NCI-H146 (cell line): ENCODE data around the gene C10orf71.

Experiments
- DNase-seq: peaks from one replicate; lab custom pipeline; 2025; lab: John Stamatoyannopoulos, UW

Gene C10orf71

DNA sequence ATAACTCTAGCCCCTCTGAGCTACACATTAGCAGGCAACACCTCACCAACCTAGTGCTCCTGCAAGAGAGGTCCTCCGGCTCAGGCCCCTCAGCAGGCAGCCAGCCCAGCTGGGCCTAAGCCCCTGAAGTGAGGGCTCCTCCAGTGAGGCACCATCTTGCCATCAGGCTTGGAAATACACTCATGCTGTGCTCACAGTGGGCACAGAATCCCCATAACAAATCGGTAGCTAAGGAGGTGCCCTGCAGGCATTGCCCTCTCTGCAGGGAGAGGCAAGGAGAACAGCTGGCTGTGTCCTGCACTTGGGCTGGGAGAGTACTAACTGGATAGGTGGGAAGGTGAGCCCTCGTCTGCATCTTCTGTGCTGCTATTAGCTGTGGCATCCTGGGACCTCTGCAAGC lies 3.7 kb upstream of the C10orf71 start:
- no peak for DNase-seq

DNA sequence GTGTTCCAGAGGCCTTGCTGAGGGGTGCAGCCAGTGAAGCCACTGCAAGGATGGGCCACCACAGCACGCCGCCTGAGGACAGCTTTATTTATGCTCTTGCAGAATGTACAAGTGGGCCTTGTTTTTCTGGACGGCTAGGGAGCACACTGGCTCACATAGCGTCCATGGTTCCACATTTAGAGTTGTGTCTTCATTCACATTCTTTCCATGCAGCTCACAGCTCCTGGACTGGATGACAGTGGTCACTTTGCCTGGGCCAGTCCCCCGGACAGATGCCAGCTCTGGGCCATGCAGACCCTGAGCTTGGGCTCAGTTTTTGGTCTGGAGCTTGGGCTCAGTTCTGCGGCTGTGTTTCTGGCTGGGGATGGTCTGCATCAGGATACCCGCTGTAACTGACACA lies 2.6 kb upstream of the C10orf71 start:
- no peak for DNase-seq

GRCh38 chr10:49296836-49297235 lies 2.1 kb upstream of the C10orf71 start:
- no peak for DNase-seq

GRCh38 chr10:49297818-49298670 lies 926 bp upstream of the C10orf71 start:
- no peak for DNase-seq

DNA sequence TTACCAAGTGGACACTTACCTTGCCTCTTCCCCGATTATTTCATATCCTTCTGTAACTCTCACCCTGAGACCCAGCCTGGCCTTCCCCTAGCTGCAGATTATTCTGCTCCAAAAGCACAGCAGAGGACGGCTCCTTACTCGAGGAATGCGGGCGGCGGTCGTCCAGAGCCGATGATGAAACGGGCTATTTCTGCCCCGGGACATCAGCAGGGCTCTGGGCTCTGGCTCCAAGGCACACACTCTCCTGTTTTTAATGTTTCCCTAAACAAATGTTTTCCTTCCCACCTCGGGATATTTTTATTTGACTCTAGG lies 343 bp upstream of the C10orf71 start:
- no peak for DNase-seq

DNA sequence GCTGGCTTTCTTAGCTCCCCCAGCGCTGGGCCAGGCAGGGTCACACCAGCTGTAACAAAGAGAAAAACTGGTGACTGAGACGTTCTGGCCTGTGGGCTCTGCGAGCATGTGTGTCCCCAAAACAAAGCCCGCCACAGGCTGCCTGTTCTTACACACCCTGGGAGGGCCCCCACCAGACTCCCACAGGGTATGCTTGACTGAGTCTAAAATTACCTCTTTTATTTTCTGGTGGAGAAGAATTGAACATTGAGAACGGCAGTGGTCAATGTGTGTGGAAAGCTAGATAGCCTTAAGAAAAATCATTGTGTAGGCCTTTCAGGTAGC lies 808 bp downstream of the C10orf71 start:
- no peak for DNase-seq

DNA sequence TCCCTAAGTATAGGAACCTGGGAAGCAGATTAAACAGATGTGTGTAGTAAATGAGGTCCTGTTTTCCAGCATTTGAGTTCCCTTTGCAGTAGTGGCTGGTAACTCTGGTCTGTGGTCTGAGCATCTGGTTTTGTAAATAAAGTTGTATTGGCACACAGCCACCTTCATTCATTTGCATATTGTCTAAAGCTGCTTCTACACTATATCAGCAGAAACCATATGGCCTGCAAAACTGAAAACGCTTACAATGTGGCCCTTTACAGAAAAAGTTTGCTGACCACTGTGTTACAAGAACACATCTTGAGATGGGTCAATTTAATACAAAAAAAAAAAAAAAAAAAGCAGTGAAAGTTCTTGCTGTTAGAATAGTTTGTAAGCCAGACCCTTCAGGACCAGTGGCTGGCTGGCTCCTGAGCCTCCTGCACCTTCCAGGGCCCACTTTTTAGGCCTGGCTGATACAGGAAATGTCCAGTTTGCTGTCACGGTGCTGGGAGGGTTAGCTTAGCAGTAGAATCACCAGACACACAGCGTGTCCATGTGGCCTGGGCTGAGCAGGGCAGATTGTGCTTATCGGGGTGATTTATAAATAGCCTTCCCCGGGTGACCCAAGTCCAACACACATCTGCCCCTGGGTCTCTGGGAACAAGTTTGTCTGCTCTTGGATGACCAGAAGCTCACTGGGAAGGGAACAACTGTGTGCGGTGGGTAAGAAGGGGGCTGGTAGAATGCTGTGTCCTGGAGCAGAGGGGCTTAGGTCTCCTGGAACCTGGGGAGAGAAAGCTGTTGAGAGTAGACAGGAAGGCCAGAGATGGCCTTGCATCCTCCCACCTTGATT lies 1.4 kb downstream of the C10orf71 start:
- DNase-seq = no peak

- DNase-seq = no peak
Observed at GRCh38 chr10:49301302-49301701, 2.3 kb downstream of the C10orf71 start.

DNA sequence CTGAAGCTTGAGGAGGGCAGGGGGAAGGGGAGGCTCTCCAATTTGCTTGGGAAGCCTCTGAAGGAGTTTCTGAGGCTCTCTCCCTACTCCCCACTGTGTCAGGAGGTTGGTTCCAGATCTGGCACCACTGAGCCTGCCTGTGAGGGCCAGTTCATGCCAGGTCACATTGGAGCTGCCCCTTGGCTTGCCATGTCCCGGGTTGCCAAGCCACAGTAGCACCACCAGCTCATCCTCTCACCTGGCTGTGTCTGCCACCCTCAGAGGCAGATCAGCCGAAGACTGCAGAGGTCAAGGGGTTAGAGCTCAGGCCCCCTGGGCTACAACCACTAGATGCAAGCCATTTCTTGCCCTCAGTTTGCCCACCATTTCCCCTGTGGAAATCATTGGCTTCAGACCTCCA lies 3.1 kb downstream of the C10orf71 start:
- no peak for DNase-seq

- no peak for DNase-seq
Observed at GRCh38 chr10:49303711-49304110, 4.7 kb downstream of the C10orf71 start.

GRCh38 chr10:49304137-49304536 lies 5.2 kb downstream of the C10orf71 start:
- no peak for DNase-seq

DNA sequence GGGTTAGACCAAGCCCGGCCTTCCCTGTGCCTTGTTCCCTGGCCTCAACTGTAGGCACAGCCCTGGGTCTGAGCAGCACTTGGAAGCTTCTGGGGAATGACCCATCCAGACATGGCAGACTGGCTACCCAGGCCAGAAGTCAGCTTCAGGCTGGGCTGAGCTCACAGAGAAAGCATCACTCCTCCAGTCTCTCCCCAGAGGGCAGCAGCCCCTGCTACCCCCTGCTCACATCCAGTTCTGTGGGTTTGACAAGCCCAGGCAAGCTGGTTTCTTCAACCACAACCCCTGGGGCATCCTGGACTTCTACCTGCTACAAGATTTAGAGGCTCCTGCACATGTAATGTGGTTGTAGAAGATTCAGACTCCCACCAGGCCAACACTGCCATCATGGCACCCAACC lies 9.0 kb downstream of the C10orf71 start:
- no peak for DNase-seq

DNA sequence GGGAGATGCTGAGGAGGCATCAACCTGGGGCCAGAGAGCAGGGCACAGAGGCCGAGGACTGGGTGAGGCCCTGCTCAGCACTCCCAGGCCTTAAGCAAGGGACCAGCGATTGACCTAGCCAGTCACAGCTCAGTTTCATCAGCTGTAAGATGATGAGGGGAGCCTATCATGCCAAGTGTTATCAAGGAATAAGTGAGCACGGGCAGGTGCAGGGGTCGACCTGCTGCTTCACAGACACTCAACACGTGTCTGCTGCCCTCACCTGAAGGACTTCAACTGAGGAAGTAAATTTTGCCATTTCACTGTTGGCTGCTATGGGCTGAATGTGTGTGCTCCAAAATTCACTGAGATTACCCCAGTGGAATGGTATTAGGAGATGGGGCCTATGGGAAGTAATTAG lies 9.9 kb downstream of the C10orf71 start:
- no peak for DNase-seq

DNA sequence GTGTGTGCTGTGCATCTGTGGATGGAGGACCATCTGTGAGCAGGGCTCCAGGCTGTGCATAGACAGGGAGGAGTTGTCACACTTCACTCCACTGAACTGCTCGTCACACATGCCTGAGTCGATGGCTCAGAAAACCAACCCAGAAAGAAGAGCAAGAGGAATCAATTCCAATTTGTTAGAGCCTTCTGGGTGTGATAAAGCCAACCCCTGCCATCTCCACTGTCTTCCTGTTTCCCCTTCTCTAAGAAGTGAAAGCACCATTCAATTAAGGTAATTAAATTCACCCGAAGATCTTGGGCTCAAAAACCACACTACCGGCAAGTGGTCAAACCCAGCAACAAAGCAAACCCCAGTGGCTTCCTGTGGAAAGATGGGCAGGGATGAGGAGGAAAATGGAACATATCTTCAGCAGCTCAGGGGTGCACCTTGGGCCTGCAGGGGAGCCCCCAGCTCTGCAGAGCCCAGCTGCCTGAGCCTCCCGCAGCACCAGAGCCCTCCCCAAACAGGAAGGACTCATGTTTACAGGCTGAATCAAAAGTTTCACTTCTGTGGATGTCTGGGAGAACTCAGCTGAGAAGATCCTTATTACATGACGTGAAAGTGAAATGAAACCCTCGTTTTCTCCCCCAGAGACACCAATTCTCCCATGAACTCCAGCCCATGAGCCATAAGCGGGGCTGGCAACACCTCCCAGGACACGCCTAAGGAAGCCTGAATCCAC lies 10.9 kb downstream of the C10orf71 start:
- DNase-seq = no peak

GRCh38 chr10:49310460-49310859 lies 11.5 kb downstream of the C10orf71 start:
- DNase-seq = no peak

DNA sequence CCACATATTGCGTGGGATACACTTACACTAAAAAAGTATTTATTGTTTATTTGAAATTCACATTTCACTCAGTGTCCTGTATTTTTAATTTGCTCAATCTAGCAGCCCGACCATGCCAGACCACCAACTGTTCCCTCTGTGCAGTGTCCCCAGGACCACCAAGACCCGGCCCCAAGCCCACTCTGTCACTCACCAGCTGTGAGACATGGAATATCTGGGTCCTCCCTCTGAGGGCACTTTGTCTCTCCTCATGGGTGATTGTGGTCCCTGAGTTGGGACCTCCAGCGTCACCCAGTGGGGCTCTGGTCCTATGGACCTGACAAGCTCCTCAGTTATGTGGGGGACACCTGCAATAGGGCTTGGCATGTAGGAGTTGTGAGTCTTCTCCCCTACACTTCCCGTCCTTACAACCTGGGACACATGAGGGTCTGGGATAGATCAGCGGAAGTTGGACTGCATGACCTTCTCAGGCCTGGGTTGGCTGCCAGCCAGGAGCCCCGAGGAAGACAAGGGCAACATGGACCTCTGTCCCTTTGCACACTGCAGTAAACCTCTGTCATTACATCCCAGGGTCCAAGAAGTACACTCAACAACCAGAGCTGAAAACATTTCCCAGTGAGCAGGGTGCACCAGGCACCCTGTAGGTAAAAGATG lies 12.1 kb downstream of the C10orf71 start:
- no peak for DNase-seq

GRCh38 chr10:49311555-49312236 lies 12.7 kb downstream of the C10orf71 start:
- no peak for DNase-seq

DNA sequence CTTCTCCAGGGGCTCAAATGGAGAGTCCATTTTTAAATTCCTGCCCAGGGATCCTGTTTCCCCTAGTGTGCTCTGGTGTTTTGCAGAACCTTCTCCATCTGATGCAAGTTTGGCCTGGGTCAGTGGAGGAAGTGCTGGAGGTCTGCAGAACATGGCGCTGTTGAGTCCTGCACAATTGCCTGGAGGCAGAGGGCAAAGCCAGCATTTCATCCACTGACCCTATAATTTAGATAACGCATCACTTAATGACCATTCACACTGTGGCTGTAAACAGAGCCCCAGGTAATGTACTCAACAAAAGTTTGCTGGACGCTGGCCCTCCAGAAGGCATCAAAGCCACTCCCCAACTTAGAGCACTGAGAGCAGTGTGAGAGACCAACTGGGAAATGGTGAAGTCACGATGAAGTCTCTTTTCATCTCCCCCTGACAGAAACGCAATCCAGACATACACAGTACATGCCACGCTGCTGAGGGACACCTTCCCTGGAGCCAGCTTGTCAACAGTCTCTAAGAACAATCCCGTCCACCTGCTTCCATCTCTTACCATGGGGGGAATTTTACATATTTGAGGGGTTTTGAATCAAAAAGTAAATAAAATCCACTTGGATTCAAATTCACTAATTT lies 13.4 kb downstream of the C10orf71 start:
- DNase-seq = peak; percentile 69

DNA sequence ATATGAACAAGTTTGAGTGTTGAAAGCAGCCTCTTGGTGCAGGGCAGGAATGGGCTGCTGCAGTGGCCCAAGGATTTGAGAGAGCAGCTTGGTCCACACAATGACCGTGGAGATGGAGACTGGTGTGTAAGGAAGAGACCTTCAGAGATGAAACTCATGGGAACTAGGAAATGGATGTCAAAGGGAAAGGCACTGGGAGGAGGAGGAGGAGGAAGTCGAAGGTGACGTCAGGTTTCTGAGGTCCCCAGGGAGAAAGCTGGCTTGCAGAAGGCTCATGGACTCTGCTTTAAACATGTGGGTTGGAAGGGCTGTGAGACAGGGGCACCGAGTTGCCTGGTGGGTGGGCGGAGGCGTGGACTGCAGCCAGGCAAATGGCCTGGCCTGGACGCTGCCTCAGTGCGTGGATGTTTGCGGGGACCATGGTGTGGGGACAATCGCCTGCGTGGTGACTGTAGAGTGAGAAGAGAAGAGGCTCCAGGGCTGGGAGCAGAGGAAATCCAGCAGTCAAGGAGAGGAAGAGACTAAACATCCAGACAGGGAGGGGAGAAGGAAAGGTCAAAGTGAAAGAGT lies 14.6 kb downstream of the C10orf71 start:
- DNase-seq = no peak

DNA sequence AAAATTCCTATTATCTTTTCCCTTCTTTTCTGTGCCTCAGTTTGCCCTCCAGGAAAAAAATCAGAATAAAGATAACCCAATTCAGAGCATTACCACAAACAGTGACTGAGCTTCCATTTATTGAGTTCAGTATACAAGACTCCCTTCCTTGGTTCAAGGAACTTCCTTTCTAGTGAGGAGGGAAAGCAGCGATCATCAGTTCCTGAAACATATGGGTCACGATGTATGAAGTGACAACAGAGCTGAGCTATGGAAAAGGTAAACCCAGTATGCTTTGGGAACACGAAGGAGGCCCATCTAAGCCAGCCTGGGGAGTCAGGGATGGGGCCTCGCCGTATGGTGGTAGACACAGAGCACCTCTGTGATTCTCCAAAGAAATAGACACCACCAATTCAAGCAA lies 15.8 kb downstream of the C10orf71 start:
- no peak for DNase-seq

GRCh38 chr10:49318028-49318427 lies 19.1 kb downstream of the C10orf71 start:
- no peak for DNase-seq
